NAMALWA (cell line): ENCODE data around the gene ZBTB7C.

ENCODE experiments used
- DNase-seq: peaks from one replicate; pipeline ENCODE4 v3.0.0-alpha.2; 2015; ENCODE audit warnings: low spot score

ZBTB7C gene

GRCh38 chr18:48137374-48138081, 271.7 kb downstream of the ZBTB7C start:
- no peak for DNase-seq

GRCh38 chr18:48136827-48137373, 272.3 kb downstream of the ZBTB7C start:
- no peak for DNase-seq

- DNase-seq, result no peak
Observed at GRCh38 chr18:48136051-48136826, 272.9 kb downstream of the ZBTB7C start.

- no peak for DNase-seq
Observed at GRCh38 chr18:48135436-48135966, 273.7 kb downstream of the ZBTB7C start.

- DNase-seq, result no peak
Observed at GRCh38 chr18:48134609-48135008, 274.6 kb downstream of the ZBTB7C start.

GRCh38 chr18:48133671-48134251, 275.4 kb downstream of the ZBTB7C start:
- no peak for DNase-seq

GRCh38 chr18:48132797-48133655, 276.2 kb downstream of the ZBTB7C start:
- no peak for DNase-seq

- DNase-seq, result no peak
Observed at GRCh38 chr18:48131042-48131441, 278.1 kb downstream of the ZBTB7C start.

- no peak for DNase-seq
Observed at GRCh38 chr18:48129621-48130082, 279.5 kb downstream of the ZBTB7C start.

- no peak for DNase-seq
Observed at GRCh38 chr18:48127606-48128005, 281.6 kb downstream of the ZBTB7C start.

- DNase-seq, result no peak
Observed at GRCh38 chr18:48126240-48126639, 282.9 kb downstream of the ZBTB7C start.

- DNase-seq, result no peak
Observed at GRCh38 chr18:48125724-48126123, 283.5 kb downstream of the ZBTB7C start.

GRCh38 chr18:48124857-48125626, 284.1 kb downstream of the ZBTB7C start:
- no peak for DNase-seq

GRCh38 chr18:48123941-48124340, 285.2 kb downstream of the ZBTB7C start:
- DNase-seq, result no peak

- DNase-seq, result no peak
Observed at GRCh38 chr18:48123324-48123723, 285.9 kb downstream of the ZBTB7C start.

GRCh38 chr18:48122816-48123215, 286.4 kb downstream of the ZBTB7C start:
- no peak for DNase-seq

GRCh38 chr18:48122376-48122775, 286.8 kb downstream of the ZBTB7C start:
- DNase-seq, result no peak

GRCh38 chr18:48121752-48122151, 287.4 kb downstream of the ZBTB7C start:
- no peak for DNase-seq

- no peak for DNase-seq
Observed at GRCh38 chr18:48119204-48119603, 290.0 kb downstream of the ZBTB7C start.

GRCh38 chr18:48116873-48117630, 292.1 kb downstream of the ZBTB7C start:
- no peak for DNase-seq
